GM19328 (cell line): ENCODE results near the gene FBXO2.
A peak's percentile ranks its signal among the peaks of the same experiment; 100 is the strongest.

ENCODE experiments used
- ATAC-seq: cut with Tn5 transposase; IDR thresholded peaks from one replicate; pipeline ENCODE4 v1.9.1; 2021; ENCODE audit warnings: mild to moderate bottlenecking, moderate library complexity; ENCODE audit not compliant: unreplicated experiment

Gene FBXO2

GRCh38 chr1:11682287-11682771 is 28.1 kb upstream of the FBXO2 start:
- no peak for ATAC-seq

- peak; percentile 78 for ATAC-seq
Observed at GRCh38 chr1:11681071-11681771, 27.0 kb upstream of the FBXO2 start, which contains the start of gene MAD2L2. Gene MAD2L2 (minus strand): TSS chr1:11681148. CDS start chr1:11680601, 547 bp downstream.

- ATAC-seq = peak; percentile 4
Observed at GRCh38 chr1:11680270-11681070, 26.2 kb upstream of the FBXO2 start.

GRCh38 chr1:11678442-11678841 is 24.2 kb upstream of the FBXO2 start:
- ATAC-seq = no peak

GRCh38 chr1:11676386-11677103 is 22.3 kb upstream of the FBXO2 start:
- no peak for ATAC-seq

GRCh38 chr1:11675325-11675724 is 21.1 kb upstream of the FBXO2 start:
- ATAC-seq = no peak

GRCh38 chr1:11674488-11674887 is 20.3 kb upstream of the FBXO2 start:
- no peak for ATAC-seq

- no peak for ATAC-seq
Observed at GRCh38 chr1:11673089-11673769, 19.0 kb upstream of the FBXO2 start.

GRCh38 chr1:11671544-11672286 is 17.5 kb upstream of the FBXO2 start:
- no peak for ATAC-seq

- ATAC-seq = no peak
Observed at GRCh38 chr1:11671205-11671543, 16.9 kb upstream of the FBXO2 start.

- no peak for ATAC-seq
Observed at GRCh38 chr1:11670747-11671146, 16.5 kb upstream of the FBXO2 start.

- ATAC-seq = no peak
Observed at GRCh38 chr1:11668516-11668915, 14.3 kb upstream of the FBXO2 start.

GRCh38 chr1:11664336-11665065 is 10.3 kb upstream of the FBXO2 start:
- ATAC-seq = peak; percentile 46

- no peak for ATAC-seq
Observed at GRCh38 chr1:11661103-11661502, 6.9 kb upstream of the FBXO2 start.

- ATAC-seq = no peak
Observed at GRCh38 chr1:11659748-11660147, 5.5 kb upstream of the FBXO2 start.

- ATAC-seq = no peak
Observed at GRCh38 chr1:11658542-11658941, 4.3 kb upstream of the FBXO2 start.

GRCh38 chr1:11657654-11658053 is 3.4 kb upstream of the FBXO2 start:
- no peak for ATAC-seq

- ATAC-seq = peak; percentile 8
Observed at GRCh38 chr1:11654939-11655808, 945 bp upstream of the FBXO2 start.

- ATAC-seq = no peak
Observed at GRCh38 chr1:11653861-11654136, 430 bp downstream of the FBXO2 start.
